K562 (cell line): ENCODE results near the gene CAMK2A. TPM values are rescaled to one million over a fixed set of nuclear protein-coding genes. Genes with fewer than 3 reads are reported as not detected.

Experiments
- ATAC-seq: fragments of 200-7000 bp; cut with Tn5 transposase; 3 replicates; pipeline ENCODE4 v1.9.1; 2020; ENCODE audit warnings: moderate library complexity
- BruUV-seq: library from RNA; stranded (reverse); fragments of 400-500 nt; replicated peaks from 2 replicates; lab custom pipeline; 2021; lab: Mats Ljungman, UMichigan
- CTCF ChIA-PET: fragments of 300-600 bp; formaldehyde crosslinking; extraction: SDS; loops from one replicate; lab custom pipeline; 2021; ENCODE audit warnings: low intra/inter-chr PET ratio; lab: Yijun Ruan, JAX
- POLR2A ChIA-PET: fragments of 300-600, 350-650 bp; sonication (Branson Sonifier 250); formaldehyde crosslinking; extraction: SDS; loops from one replicate; lab custom pipeline; 2021; ENCODE audit warnings: antibody characterized with exemption, inconsistent platforms; lab: Yijun Ruan, JAX
- DNase-seq, 4 experiments: peaks; one replicate each; pipeline versions ENCODE4 v3.0.0 to v3.0.0-alpha.2; 2011 to 2018; ENCODE audit warnings: low spot score in 3 of 4, mixed read lengths in 3 of 4; ENCODE audit errors: extremely low read depth in 1 of 4
- FAIRE-seq: peaks from 2 replicates; lab custom pipeline; 2011; peaks lifted over from hg19 to GRCh38; lab: Jason Lieb, UNC
- H2AFZ ChIP-seq: 2 replicates; pipeline ENCODE4 v1.6.0; 2011; ENCODE audit warnings: low read depth, low read length, control low read depth, inconsistent platforms
- H3K27ac ChIP-seq: fragments of 200-600 bp; 3 replicates; pipeline ENCODE4 v1.8.0; 2011; ENCODE audit warnings: low read depth, mild to moderate bottlenecking, control low read depth, inconsistent platforms, low read length, moderate library complexity, mixed read lengths; ENCODE audit errors: extremely low read depth
- H3K27me3 ChIP-seq, 2 experiments: fragments of 300-600 bp in 1 of 2; 2 replicates in 1 of 2; 3 replicates in 1 of 2; pipeline versions ENCODE4 v1.6.0 to v1.8.0; 2011; ENCODE audit warnings: inconsistent platforms in 2 of 2, low read length in 2 of 2, mild to moderate bottlenecking in 1 of 2, mixed read lengths in 1 of 2, moderate library complexity in 1 of 2; ENCODE audit not compliant: control insufficient read depth in 2 of 2, insufficient read depth in 2 of 2
- H3K36me3 ChIP-seq: fragments of 300-600 bp; 3 replicates; pipeline ENCODE4 v1.8.0; 2011; ENCODE audit warnings: mild to moderate bottlenecking, low read length, inconsistent platforms; ENCODE audit not compliant: control insufficient read depth, insufficient read depth
- H3K4me1 ChIP-seq, 2 experiments: fragments of 200-600 bp in 1 of 2; replicated peaks in 1 of 2; 2 replicates in 1 of 2; 3 replicates in 1 of 2; pipeline versions ENCODE4 v1.5.1 to v1.8.0; 2011; ENCODE audit warnings: inconsistent platforms in 2 of 2, low read length in 2 of 2, mild to moderate bottlenecking in 1 of 2, mixed read lengths in 1 of 2, moderate library complexity in 1 of 2; ENCODE audit not compliant: control insufficient read depth in 2 of 2, insufficient read depth in 2 of 2
- H3K4me2 ChIP-seq: 2 replicates; pipeline ENCODE4 v1.6.1; 2011; ENCODE audit warnings: low read length, control low read depth, inconsistent platforms, mixed read lengths; ENCODE audit not compliant: insufficient read depth
- H3K4me3 ChIP-seq: fragments of 200-600 bp; sonication (generic), shearing (Covaris generic); 2 replicates; pipeline ENCODE4 v1.5.1; 2016; ENCODE audit warnings: control low read depth, inconsistent platforms
- H3K79me2 ChIP-seq: fragments of 200-600 bp; 3 replicates; pipeline ENCODE4 v1.8.0; 2011; ENCODE audit warnings: low read length, inconsistent platforms; ENCODE audit not compliant: control insufficient read depth, insufficient read depth
- H3K9ac ChIP-seq, 2 experiments: 2 replicates each; pipeline versions ENCODE4 v1.6.0 to v1.6.1; 2011; ENCODE audit warnings: low read depth in 2 of 2, low read length in 2 of 2, control low read depth in 1 of 2, inconsistent platforms in 1 of 2, mild to moderate bottlenecking in 1 of 2, mixed read lengths in 1 of 2; ENCODE audit not compliant: insufficient read depth in 1 of 2
- H3K9me1 ChIP-seq: one replicate; pipeline ENCODE4 v1.6.0; 2011; ENCODE audit warnings: inconsistent platforms, mild to moderate bottlenecking, low read length, moderate library complexity; ENCODE audit not compliant: control insufficient read depth, insufficient read depth
- H3K9me3 ChIP-seq: replicated peaks from 2 replicates; pipeline ENCODE4 v1.5.1; 2011; ENCODE audit warnings: low read depth, low read length, inconsistent platforms; ENCODE audit not compliant: control insufficient read depth, insufficient read depth
- H4K20me1 ChIP-seq: replicated peaks from 2 replicates; pipeline ENCODE4 v1.6.1; 2011; ENCODE audit warnings: low read length, inconsistent platforms, mixed read lengths; ENCODE audit not compliant: control insufficient read depth, insufficient read depth
- ADNP ChIP-seq: fragments of 200-800 bp; sonication (Bioruptor generic); IDR thresholded peaks from 2 replicates; pipeline ENCODE4 v1.6.1; 2016; ENCODE audit warnings: missing genetic modification characterization, missing compliant biosample characterization
- AFF4 ChIP-seq: sonication (generic); formaldehyde crosslinking; IDR thresholded peaks from 2 replicates; pipeline ENCODE4 v1.8.0; 2023; ENCODE audit warnings: mild to moderate bottlenecking, missing genetic modification reagents
- ZNF551 ChIP-seq: fragments of 250-450 bp; sonication (Bioruptor Pico); IDR thresholded peaks from 2 replicates; pipeline ENCODE4 v1.5.0; 2021; ENCODE audit warnings: mild to moderate bottlenecking, moderate library complexity
- ZNF780A ChIP-seq: fragments of 250-450 bp; sonication (Bioruptor Pico); IDR thresholded peaks from 2 replicates; pipeline ENCODE4 v1.5.0; 2021; ENCODE audit warnings: mild to moderate bottlenecking
- WGBS: fragments of 100-300 bp; shearing (Covaris generic); methylation state at CpG from one replicate; pipeline ENCODE4 v1.1.6; 2016; ENCODE audit warnings: low coverage, mixed read lengths; ENCODE audit not compliant: insufficient coverage; ENCODE audit errors: missing lambda C conversion rate; 5-methylcytosine and 5-hydroxymethylcytosine counted together
- in situ Hi-C: fragments of 300-500 bp; cut with MboI; formaldehyde crosslinking; loops from 4 replicates; pipeline ENCODE4 v1.15.0; 2018; ENCODE audit warnings: inconsistent platforms, mixed read lengths
- intact Hi-C: fragments of 100-400 bp; cut with micrococcal nuclease; formaldehyde crosslinking; loops from 2 replicates; pipeline ENCODE4 v1.14.2; 2022
- polyA plus RNA-seq, 8 experiments: library from polyadenylated mRNA; depleted of rRNA in 4 of 8; stranded (reverse) in 5 of 8; unstranded in 3 of 8; fragments of >200 nt; fragmentation: Nextera tagmentation in 2 of 8; fragmentation: Illumina TruSeq in 1 of 8; extraction: Ambion mirVana in 2 of 8; extraction: Trizol in 1 of 8; gene quantifications; 2 replicates each; pipeline versions ENCODE4 v1.2.1 to v1.2.3, GENCODE V29; 2011 to 2014; ENCODE audit warnings: inconsistent platforms in 1 of 8, missing spikeins in 1 of 8
- total RNA-seq, 7 experiments: library from RNA; depleted of rRNA in 6 of 7; stranded (reverse); fragments of >200 nt in 6 of 7; fragmentation: Illumina TruSeq in 2 of 7; extraction: Trizol in 2 of 7; gene quantifications; 2 replicates each; pipeline versions ENCODE4 v1.2.1 to v1.2.3, GENCODE V29; 2011 to 2021; ENCODE audit warnings: low replicate concordance in 1 of 7

CAMK2A gene
- total and polyA plus RNA-seq, 9 of the 15 experiments (the other 6 are each of a cell fraction or from before 2014, with no cell fraction given), result 0.01 to 0.18 (median 0.04) TPM; not detected in 6

- POLR2A ChIA-PET, result interaction anchor here (1.4 kb wide), 2 partner anchors 23 to 122 kb away, joined by 3 to 6 read pairs; no protein-coding TSS in a partner anchor
- Histone ChIP-seq H3K27ac (no peak within 1 kb of the TSS), H4K20me1 (0 out of 2 replicates have a peak, but pooled peaks cover 7% of the 10 kb centered on the region), H3K9ac (no peak within 1 kb of the TSS), H3K4me3 (no peak within 1 kb of the TSS), H3K79me2 (no peaks in the 10 kb centered on the region), H3K9me3 (no peaks in the 10 kb centered on the region), H3K27me3 (peaks cover 40 to 89% of the 10 kb centered on the region in 2 experiments), H3K36me3 (no peaks in the 10 kb centered on the region)
- 15% methylated on average over 36 of the region's 58 CpGs for WGBS
- FAIRE-seq, result no peak
- intact Hi-C loops (no loop called here), in situ Hi-C loops (no loop called here)
- BruUV-seq, result no TSS peak
- no peak for TF ChIP-seq ADNP (tag)
- no peak for TF ChIP-seq AFF4
- no peak for TF ChIP-seq ZNF551
- no peak for TF ChIP-seq ZNF780A (CRISPR knock-in tag)
- TF ChIP-seq, all 486 proteins: peak for 0
- ATAC-seq (no peak), DNase-seq (no peak)
- H3K9me1 ChIP-seq, result no peaks in the 10 kb centered on the region
- CTCF ChIA-PET, result no interaction called here
- H3K4me1 ChIP-seq, result peaks cover 0 to 7% of the 10 kb centered on the region in 2 experiments; a peak in 1 of 5 replicates
- no peak within 1 kb of the TSS for H2AFZ ChIP-seq
- H3K4me2 ChIP-seq, result no peak within 1 kb of the TSS
Observed at GRCh38 chr5:150189728-150190502, 99.7 kb downstream of the CAMK2A start, which contains the start of gene SLC6A7. Gene SLC6A7 (plus strand): TSS chr5:150190062. CDS start chr5:150190328, 266 bp downstream.
